Neutrophil (primary cell): ENCODE results near the gene BUB3.

Experiments used
- H3K27ac ChIP-seq: fragments of 200-600 bp; sonication (generic); 2 replicates; pipeline ENCODE4 v1.5.1; 2016; ENCODE audit warnings: mild to moderate bottlenecking, moderate library complexity
- H3K27me3 ChIP-seq: fragments of 200-600 bp; sonication (generic); 2 replicates; pipeline ENCODE4 v1.6.0; 2016; ENCODE audit warnings: mild to moderate bottlenecking
- H3K36me3 ChIP-seq: fragments of 200-600 bp; sonication (generic); 2 replicates; pipeline ENCODE4 v1.5.1; 2017
- H3K4me1 ChIP-seq, 2 experiments: fragments of 200-600 bp in 1 of 2; sonication (generic) in 1 of 2; 1 replicate in 1 of 2; 2 replicates in 1 of 2; pipeline versions ENCODE4 v1.5.1 to v1.6.1; 2013 to 2016; ENCODE audit warnings: low read depth in 1 of 2, low read length in 1 of 2, mild to moderate bottlenecking in 1 of 2, moderate library complexity in 1 of 2; ENCODE audit not compliant: control insufficient read depth in 1 of 2, insufficient read depth in 1 of 2
- H3K4me3 ChIP-seq, 2 experiments: fragments of 200-600 bp in 1 of 2; sonication (generic) in 1 of 2; 1 replicate in 1 of 2; 2 replicates in 1 of 2; pipeline ENCODE4 v1.5.1; 2013 to 2016; ENCODE audit warnings: low read depth in 1 of 2, low read length in 1 of 2, mild to moderate bottlenecking in 1 of 2, moderate library complexity in 1 of 2
- H3K9me3 ChIP-seq: fragments of 200-600 bp; sonication (generic); 2 replicates; pipeline ENCODE4 v1.5.1; 2016
- CTCF ChIP-seq: fragments of 200-600 bp; sonication (generic); IDR thresholded peaks from 2 replicates; pipeline ENCODE4 v1.5.1; 2016; ENCODE audit warnings: antibody characterized with exemption

The BUB3 gene

GRCh38 chr10:123203393-123204126, 49.4 kb downstream of the BUB3 start:
- Histone ChIP-seq H3K36me3 (no peaks in the 10 kb centered on the region), H3K4me1 (no peaks in the 10 kb centered on the region), H3K4me3 (no peak overlapping the region), H3K9me3 (no peaks in the 10 kb centered on the region), H3K27ac (no peak overlapping the region), H3K27me3 (no peaks in the 10 kb centered on the region)
- TF ChIP-seq CTCF: no peak

GRCh38 chr10:123204127-123204461, 49.9 kb downstream of the BUB3 start:
- Histone ChIP-seq H3K9me3 (no peaks in the 10 kb centered on the region), H3K27me3 (no peaks in the 10 kb centered on the region), H3K4me1 (no peaks in the 10 kb centered on the region), H3K36me3 (no peaks in the 10 kb centered on the region), H3K27ac (no peak overlapping the region), H3K4me3 (no peak overlapping the region)
- TF ChIP-seq CTCF: no peak

GRCh38 chr10:123205041-123205440, 50.8 kb downstream of the BUB3 start:
- Histone ChIP-seq H3K27me3 (no peaks in the 10 kb centered on the region), H3K4me1 (no peaks in the 10 kb centered on the region), H3K36me3 (no peaks in the 10 kb centered on the region), H3K4me3 (no peak overlapping the region), H3K9me3 (no peaks in the 10 kb centered on the region), H3K27ac (no peak overlapping the region)
- TF ChIP-seq CTCF: no peak

- Histone ChIP-seq H3K4me3 (no peak overlapping the region), H3K9me3 (no peaks in the 10 kb centered on the region), H3K36me3 (no peaks in the 10 kb centered on the region), H3K27ac (no peak overlapping the region), H3K27me3 (no peaks in the 10 kb centered on the region), H3K4me1 (no peaks in the 10 kb centered on the region)
- no peak for TF ChIP-seq CTCF
These were observed 57.9 kb downstream of the BUB3 start for GRCh38 chr10:123212063-123212462.

- no peaks in the 10 kb centered on the region for H3K36me3 ChIP-seq
These were observed 58.4 kb downstream of the BUB3 start for GRCh38 chr10:123212640-123213039.

More at GRCh38 chr10:123212640-123213039, 58.4 kb downstream of the BUB3 start:
- H3K9me3 ChIP-seq: no peaks in the 10 kb centered on the region
- no peak overlapping the region for H3K27ac ChIP-seq
- no peaks in the 10 kb centered on the region for H3K27me3 ChIP-seq
- TF ChIP-seq CTCF: no peak
- H3K4me3 ChIP-seq: no peak overlapping the region
- no peaks in the 10 kb centered on the region for H3K4me1 ChIP-seq
